Psoas muscle (tissue), 8 donors: ENCODE measurements around the gene GOLGA8S. TPM values are rescaled to one million over a fixed set of nuclear protein-coding genes. Genes with fewer than 3 reads are reported as not detected.
"Not testable (repeated sequence)": the region's sequence is repeated elsewhere in the genome, so short reads cannot be mapped to it uniquely, and the experiment has no call there.

Experiments
- ATAC-seq, 4 donors: fragments of 200-7000 bp; cut with Tn5 transposase; one replicate each; pipeline ENCODE4 v1.9.1; 2020; ENCODE audit warnings: moderate library complexity in 3 of 4, mild to moderate bottlenecking in 2 of 4
- DNase-seq, 2 donors: peaks; one replicate each; pipeline ENCODE4 v3.0.0-alpha.2; 2020
- H3K27ac ChIP-seq: fragments of 200-600 bp; one replicate; pipeline ENCODE4 v1.8.0; 2022
- H3K27me3 ChIP-seq, 3 donors: fragments of 200-600 bp in 1 of 3; one replicate each; pipeline versions ENCODE4 v1.6.1 to v1.8.0; 2013 to 2022; ENCODE audit warnings: low read length in 2 of 3, mild to moderate bottlenecking in 2 of 3, moderate library complexity in 1 of 3; ENCODE audit not compliant: insufficient read depth in 3 of 3
- H3K36me3 ChIP-seq, 2 donors: fragments of 200-600 bp in 1 of 2; one replicate each; pipeline versions ENCODE4 v1.6.1 to v1.8.0; 2013 to 2022; ENCODE audit warnings: low read depth in 1 of 2, mild to moderate bottlenecking in 1 of 2, moderate library complexity in 1 of 2; ENCODE audit not compliant: insufficient read depth in 1 of 2
- H3K4me1 ChIP-seq: fragments of 200-600 bp; one replicate; pipeline ENCODE4 v1.8.0; 2022
- H3K4me3 ChIP-seq: fragments of 200-600 bp; one replicate; pipeline ENCODE4 v1.8.0; 2022; ENCODE audit warnings: mild to moderate bottlenecking
- H3K9me3 ChIP-seq: fragments of 200-600 bp; one replicate; pipeline ENCODE4 v1.8.0; 2022
- WGBS, 3 donors: extraction: QIAGEN DNeasy Blood & Tissue Kit; methylation state at CpG; one replicate each; pipeline versions ENCODE4 v1.1.6 to v1.1.7; 2013; 5-methylcytosine and 5-hydroxymethylcytosine counted together
- intact Hi-C, 2 donors: fragments of 100-400 bp; cut with DNase I; formaldehyde crosslinking; loops; one replicate each; pipeline versions ENCODE4 v1.11.0 to v1.14.2; 2022
- polyA plus RNA-seq, 3 donors: library from polyadenylated mRNA; stranded (reverse); fragments of 200-250 nt; gene quantifications; one replicate each; pipeline ENCODE4 v1.2.3, GENCODE V29; 2013
- total RNA-seq, 4 donors: library from RNA; stranded (reverse); fragmentation: NEBNext Ultra II Directional in 2 of 4; extraction: Animal tissue kit (Norgen Biotek cat#: 25700) in 2 of 4; gene quantifications; one replicate each; pipeline versions ENCODE4 v1.2.1 to v1.2.4, GENCODE V29; 2021 to 2023
- TF ChIP-seq, protein P1 (sequence below): fragments of 200-600 bp; IDR thresholded peaks from one replicate; pipeline ENCODE4 v1.8.0; 2022; ENCODE audit warnings: antibody characterized with exemption
- donor health status: healthy with polysubstance abuse.
- donor health status: DM: no; HTN: no; CAD: no; lungs with moderate emphysema.
- donor health status: Bipolar disorder and iron deficiency.
- donor health status: healthy.
- donor health status: DM: yes; HTN: yes; CAD: no.
- donor health status: DM: no; HTN: no; CAD: no.
- donor health status: DM: no; HTN: no; CAD: no.
- donor health status: DM: yes; HTN: yes; CAD: no.

GOLGA8S gene
- total and polyA plus RNA-seq, 7 donors = 0.01 to 0.32 (median 0.06) TPM; not detected in 3

DNA sequence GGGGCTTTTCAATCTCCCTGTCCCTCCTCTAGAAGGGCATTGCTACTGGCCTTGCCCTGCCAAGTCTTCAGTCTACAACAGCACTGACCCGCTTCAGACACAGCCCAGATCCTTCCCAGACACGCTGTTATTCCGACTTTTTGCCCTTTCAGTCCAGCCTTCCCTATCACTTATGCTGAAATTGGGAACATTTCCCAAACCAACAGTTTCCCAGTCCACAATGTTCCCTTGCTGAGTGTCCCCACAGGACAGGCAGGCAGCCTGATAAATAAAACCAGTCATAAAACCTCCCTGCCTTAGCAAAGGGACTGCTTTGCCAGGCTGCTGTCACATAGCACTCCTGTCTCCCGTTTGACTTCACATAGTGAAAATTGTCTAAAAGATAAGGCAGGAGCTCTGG, 49.0 kb downstream of the GOLGA8S start:
- WGBS, 3 donors = 68 to 78% (median 69%) methylated on average over 4 of the region's 4 CpGs
- no peaks in the 10 kb centered on the region for H3K9me3 ChIP-seq
- no peaks in the 10 kb centered on the region for H3K27me3 ChIP-seq
- ATAC-seq (no peak), DNase-seq (no peak)
- intact Hi-C loops = no loop called here
- H3K36me3 ChIP-seq = no peaks in the 10 kb centered on the region
- no peaks in the 10 kb centered on the region for H3K4me1 ChIP-seq
- TF ChIP-seq, protein P1, sequence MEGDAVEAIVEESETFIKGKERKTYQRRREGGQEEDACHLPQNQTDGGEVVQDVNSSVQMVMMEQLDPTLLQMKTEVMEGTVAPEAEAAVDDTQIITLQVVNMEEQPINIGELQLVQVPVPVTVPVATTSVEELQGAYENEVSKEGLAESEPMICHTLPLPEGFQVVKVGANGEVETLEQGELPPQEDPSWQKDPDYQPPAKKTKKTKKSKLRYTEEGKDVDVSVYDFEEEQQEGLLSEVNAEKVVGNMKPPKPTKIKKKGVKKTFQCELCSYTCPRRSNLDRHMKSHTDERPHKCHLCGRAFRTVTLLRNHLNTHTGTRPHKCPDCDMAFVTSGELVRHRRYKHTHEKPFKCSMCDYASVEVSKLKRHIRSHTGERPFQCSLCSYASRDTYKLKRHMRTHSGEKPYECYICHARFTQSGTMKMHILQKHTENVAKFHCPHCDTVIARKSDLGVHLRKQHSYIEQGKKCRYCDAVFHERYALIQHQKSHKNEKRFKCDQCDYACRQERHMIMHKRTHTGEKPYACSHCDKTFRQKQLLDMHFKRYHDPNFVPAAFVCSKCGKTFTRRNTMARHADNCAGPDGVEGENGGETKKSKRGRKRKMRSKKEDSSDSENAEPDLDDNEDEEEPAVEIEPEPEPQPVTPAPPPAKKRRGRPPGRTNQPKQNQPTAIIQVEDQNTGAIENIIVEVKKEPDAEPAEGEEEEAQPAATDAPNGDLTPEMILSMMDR = no peak
- H3K27ac ChIP-seq = no peak overlapping the region
- no peak overlapping the region for H3K4me3 ChIP-seq

DNA sequence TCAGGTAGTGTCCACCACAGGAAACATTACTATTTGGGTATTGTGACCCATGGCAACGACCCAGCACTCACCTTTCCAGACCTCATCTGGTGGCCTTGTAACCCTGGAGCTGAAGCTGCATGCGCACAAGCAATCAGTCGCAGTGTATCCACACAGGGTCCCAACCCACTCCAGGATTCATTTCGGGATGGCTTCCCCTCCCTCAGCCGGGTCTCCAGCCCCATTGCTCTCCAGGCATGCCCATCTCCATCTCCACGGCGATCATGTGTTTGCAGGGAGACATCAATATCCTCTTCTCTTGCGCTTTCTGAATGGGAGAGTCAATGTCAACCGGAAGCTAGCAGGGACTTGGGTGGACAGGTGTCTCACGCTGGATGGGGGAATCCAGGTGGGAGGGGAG, 57.3 kb downstream of the GOLGA8S start:
- DNase-seq = no peak
- WGBS, 3 donors = 76 to 83% (median 79%) methylated on average over 10 of the region's 10 CpGs
- Histone ChIP-seq H3K4me3 (no peak overlapping the region), H3K27ac (no peak overlapping the region), H3K4me1 (no peaks in the 10 kb centered on the region), H3K36me3 (no peaks in the 10 kb centered on the region), H3K27me3 (no peaks in the 10 kb centered on the region), H3K9me3 (no peaks in the 10 kb centered on the region)
- ATAC-seq = no peak
- TF ChIP-seq, protein P1 = no peak
- intact Hi-C loops = no loop called here

DNA sequence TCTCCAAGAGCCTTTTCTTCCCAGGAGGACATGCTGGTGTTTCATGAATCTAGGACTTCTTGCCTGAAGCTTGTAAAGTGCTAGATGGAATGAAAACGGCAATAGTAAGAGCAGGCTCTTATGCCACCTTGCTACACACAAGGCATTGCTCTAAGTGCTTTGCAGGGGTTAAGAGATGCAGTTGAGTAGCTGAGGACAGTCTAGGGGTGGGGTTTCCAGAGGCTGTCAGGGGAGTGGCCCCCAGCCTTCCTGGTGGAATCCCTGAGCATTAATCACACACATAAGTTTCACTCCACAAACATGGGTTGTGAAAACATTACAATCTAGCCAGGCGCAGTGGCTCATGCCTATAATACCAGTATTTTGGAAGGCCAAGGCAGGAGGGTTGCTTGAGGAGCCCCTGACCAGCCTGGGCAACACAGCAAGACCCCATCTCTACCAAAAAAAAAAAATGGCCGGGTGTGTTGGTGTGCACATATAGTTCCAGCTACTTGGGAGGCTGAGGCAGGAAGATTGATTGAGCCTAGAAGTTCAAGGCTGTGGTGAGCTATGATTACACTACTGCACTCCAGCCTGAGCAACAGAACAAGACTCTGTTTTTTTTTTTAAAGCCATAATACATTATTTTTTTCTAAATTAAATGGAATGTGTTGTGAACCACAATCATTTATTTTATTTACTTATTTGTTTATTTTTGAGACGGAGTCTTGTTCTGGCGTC, 58.5 kb downstream of the GOLGA8S start:
- H3K27ac ChIP-seq, H3K4me3 ChIP-seq, intact Hi-C loops, ATAC-seq, H3K36me3 ChIP-seq, H3K27me3 ChIP-seq, H3K9me3 ChIP-seq, DNase-seq, H3K4me1 ChIP-seq: not testable (repeated sequence)
- 79 to 80% (median 79%) methylated on average over 5 of the region's 5 CpGs for WGBS, 3 donors

Other genes with a start within 250 kb of the GOLGA8S start
- not detected for gene GOLGA6L1, start 217.9 kb upstream of the GOLGA8S start, total RNA-seq
- not detected for gene GOLGA6L1, start 217.9 kb upstream of the GOLGA8S start, polyA plus RNA-seq
- not detected for gene GOLGA6L26, start 20.6 kb upstream of the GOLGA8S start, total RNA-seq
- not detected for gene GOLGA6L26, start 20.6 kb upstream of the GOLGA8S start, polyA plus RNA-seq
- not detected for gene GOLGA6L2, start 92.5 kb downstream of the GOLGA8S start, total RNA-seq
- not detected for gene GOLGA6L2, start 92.5 kb downstream of the GOLGA8S start, polyA plus RNA-seq
- 1 to 10 TPM in 2 of 4 donors, under 1 TPM in 2; 0.62 to 3.1 (median 1.4) TPM for gene MKRN3, start 210.9 kb downstream of the GOLGA8S start, total RNA-seq
- 1 to 10 TPM in 2 of 3 donors, under 1 TPM in 1; 0.86 to 6.0 (median 1.3) TPM for gene MKRN3, start 210.9 kb downstream of the GOLGA8S start, polyA plus RNA-seq